ENCODE data around the gene CHIT1. TPM values are rescaled to one million over a fixed set of nuclear protein-coding genes. Genes with fewer than 3 reads are reported as not detected.

The CHIT1 gene
- total and polyA plus RNA-seq, 2 of the 13 experiments (the other 11 are each of a cell fraction or from before 2014, with no cell fraction given), result not detected

- Histone ChIP-seq H3K27ac (ENCODE audit: extremely low read length, insufficient read depth, low read length) (no peak overlapping the region), H3K4me2 (ENCODE audit: low read depth, low read length) (peak overlapping the region; percentile 99), H3K9me3 (ENCODE audit: low read length) (no peaks in the 10 kb centered on the region), H3K9ac (ENCODE audit: insufficient read depth, low read depth, low read length) (no peak overlapping the region), H3K4me3 (replicated peaks in 1 of 3; ENCODE audit: insufficient read depth in 1 of 3, low read depth in 2 of 3, low read length in 3 of 3) (peak overlapping the region in 1 of 3 experiments; percentile 82; a peak in 2 of 6 replicates), H3K36me3 (replicated peaks in 1 of 2; ENCODE audit: control insufficient read depth in 1 of 2, insufficient read depth in 2 of 2, low read length in 2 of 2) (no peaks in the 10 kb centered on the region), H2AFZ (ENCODE audit: low read length) (no peak overlapping the region), H3K4me1 (ENCODE audit: insufficient read depth, low read length) (0 out of 2 replicates have a peak, but pooled peaks cover 5% of the 10 kb centered on the region), H4K20me1 (ENCODE audit: insufficient read depth, low read length) (0 out of 2 replicates have a peak, but pooled peaks cover 2% of the 10 kb centered on the region), H3K27me3 (ENCODE audit: control insufficient read depth in 1 of 2, insufficient read depth in 2 of 2, low read length in 2 of 2) (peaks cover 0 to 3% of the 10 kb centered on the region in 2 experiments; a peak in 3 of 5 replicates), H3K79me2 (ENCODE audit: insufficient read depth, low read length) (no peaks in the 10 kb centered on the region)
- no peak for FAIRE-seq
- no TSS peak for BruUV-seq (replicated peaks)
- WGBS (ENCODE audit: low lambda C conversion rate), result 68% methylated on average over 15 of the region's 15 CpGs
- DNase-seq (ENCODE audit: low spot score), result no peak
- ChIA-PET CTCF (ENCODE audit: low intra/inter-chr PET ratio, low total read pairs) (interaction anchor here (0.8 to 1.6 kb wide), 5 partner anchors 71 to 229 kb away, joined by 3 to 8 read pairs (median 3); no protein-coding TSS in a partner anchor), POLR2A (no interaction called here)
- in situ Hi-C loops (cut with HindIII; ENCODE audit: extremely low pct_ligation_motif_present, low pct_unique_long_range_greater_than_20kb) (no loop called here), intact Hi-C loops (cut with micrococcal nuclease; ENCODE audit: unreplicated experiment) (loop anchor here (2.0 kb wide), 3 partner anchors 101 to 229 kb away; no protein-coding TSS in a partner anchor)
- TF ChIP-seq, protein P1, sequence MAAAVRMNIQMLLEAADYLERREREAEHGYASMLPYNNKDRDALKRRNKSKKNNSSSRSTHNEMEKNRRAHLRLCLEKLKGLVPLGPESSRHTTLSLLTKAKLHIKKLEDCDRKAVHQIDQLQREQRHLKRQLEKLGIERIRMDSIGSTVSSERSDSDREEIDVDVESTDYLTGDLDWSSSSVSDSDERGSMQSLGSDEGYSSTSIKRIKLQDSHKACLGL (CRISPR knock-in tag; IDR thresholded peaks at IDR 0.05), result no peak
- no peak for TF ChIP-seq TMF1 (CRISPR knock-in tag; IDR thresholded peaks at IDR 0.05; ENCODE audit: low read depth)
- no peak for TF ChIP-seq CREB3 (CRISPR knock-in tag; IDR thresholded peaks at IDR 0.05)
- TF ChIP-seq ARID3A (IDR thresholded peaks at IDR 0.05; ENCODE audit: low read depth, low read length), result no peak
- TF ChIP-seq ZFP36 (IDR thresholded peaks at IDR 0.05; ENCODE audit: borderline replicate concordance, low read depth, low read length, partially characterized antibody), result no peak
- TF ChIP-seq ZNF777 (CRISPR knock-in tag; IDR thresholded peaks at IDR 0.05), result no peak
- TF ChIP-seq JUN (CRISPR knock-in tag; IDR thresholded peaks at IDR 0.05), result no peak
- no peak for TF ChIP-seq SNAPC4 (CRISPR knock-in tag; IDR thresholded peaks at IDR 0.05)
- ATAC-seq, result no peak
Observed at GRCh38 chr1:203267912-203268311, 38.4 kb upstream of the CHIT1 start.

Measured in HepG2 (cell line).